OCI-LY1 (cell line): ENCODE results near the gene FAM222A.

Experiments used
- H2AFZ ChIP-seq: fragments of 200-600 bp; sonication (generic), shearing (Covaris generic); 2 replicates; pipeline ENCODE4 v1.6.0; 2014; ENCODE audit warnings: antibody characterized with exemption, mild to moderate bottlenecking, low read length
- H3F3A ChIP-seq: fragments of 200-600 bp; sonication (generic), shearing (Covaris generic); 2 replicates; pipeline ENCODE4 v1.6.0; 2014; ENCODE audit warnings: mild to moderate bottlenecking, antibody characterized with exemption, low read length, moderate library complexity; ENCODE audit not compliant: insufficient read depth
- H3K27ac ChIP-seq: fragments of 200-600 bp; sonication (generic); 2 replicates; pipeline ENCODE4 v1.5.1; 2014; ENCODE audit warnings: low read length, mixed run types, mild to moderate bottlenecking, low read depth; ENCODE audit not compliant: poor library complexity, severe bottlenecking
- H3K27me3 ChIP-seq: fragments of 200-600 bp; sonication (generic); 2 replicates; pipeline ENCODE4 v1.6.0; 2014; ENCODE audit warnings: antibody characterized with exemption, mild to moderate bottlenecking, low read length, moderate library complexity; ENCODE audit not compliant: insufficient read depth
- H3K36me3 ChIP-seq: fragments of 200-600 bp; sonication (generic); 2 replicates; pipeline ENCODE4 v1.6.1; 2014; ENCODE audit warnings: mild to moderate bottlenecking, antibody characterized with exemption, low read length, moderate library complexity, mixed read lengths; ENCODE audit not compliant: insufficient read depth
- H3K4me1 ChIP-seq: fragments of 200-600 bp; sonication (generic); 2 replicates; pipeline ENCODE4 v1.5.1; 2014; ENCODE audit warnings: mild to moderate bottlenecking, low read length, moderate library complexity; ENCODE audit not compliant: insufficient read depth, severe bottlenecking
- H3K4me2 ChIP-seq: fragments of 200-600 bp; sonication (generic), shearing (Covaris generic); 2 replicates; pipeline ENCODE4 v1.6.1; 2014; ENCODE audit warnings: low read length
- H3K4me3 ChIP-seq: fragments of 200-600 bp; sonication (generic); 2 replicates; pipeline ENCODE4 v1.5.1; 2014; ENCODE audit warnings: low read length, low read depth, mild to moderate bottlenecking, mixed read lengths; ENCODE audit not compliant: poor library complexity, severe bottlenecking
- H3K79me2 ChIP-seq: fragments of 200-600 bp; shearing (Covaris generic); 2 replicates; pipeline ENCODE4 v1.6.1; 2016; ENCODE audit warnings: mixed run types, low read length, mixed read lengths; ENCODE audit not compliant: insufficient read depth
- H3K9ac ChIP-seq: fragments of 200-600 bp; sonication (generic), shearing (Covaris generic); 2 replicates; pipeline ENCODE4 v1.6.1; 2014; ENCODE audit warnings: mild to moderate bottlenecking, low read length, mixed read lengths
- H3K9me2 ChIP-seq: fragments of 200-600 bp; sonication (generic), shearing (Covaris generic); 2 replicates; pipeline ENCODE4 v1.6.1; 2014; ENCODE audit warnings: low read depth, mild to moderate bottlenecking, low read length, mixed read lengths
- H3K9me3 ChIP-seq: fragments of 200-600 bp; shearing (Covaris generic); 2 replicates; pipeline ENCODE4 v1.6.1; 2014; ENCODE audit warnings: low read length, mixed read lengths
- H4K20me1 ChIP-seq: fragments of 200-600 bp; sonication (generic), shearing (Covaris generic); 2 replicates; pipeline ENCODE4 v1.6.0; 2016; ENCODE audit warnings: mild to moderate bottlenecking, low read length; ENCODE audit not compliant: insufficient read depth
- CTCF ChIP-seq: fragments of 200-600 bp; sonication (generic), shearing (Covaris generic); IDR thresholded peaks from 2 replicates; pipeline ENCODE4 v1.5.1; 2017; ENCODE audit warnings: mild to moderate bottlenecking, antibody characterized with exemption, low read length, moderate library complexity, mixed read lengths
- EZH2 ChIP-seq: fragments of 200-600 bp; sonication (generic), shearing (Covaris generic); IDR thresholded peaks from 2 replicates; pipeline ENCODE4 v1.8.0; 2017; ENCODE audit warnings: borderline replicate concordance, mixed run types, mild to moderate bottlenecking, antibody characterized with exemption, low read length, moderate library complexity, mixed read lengths

The FAM222A gene

DNA sequence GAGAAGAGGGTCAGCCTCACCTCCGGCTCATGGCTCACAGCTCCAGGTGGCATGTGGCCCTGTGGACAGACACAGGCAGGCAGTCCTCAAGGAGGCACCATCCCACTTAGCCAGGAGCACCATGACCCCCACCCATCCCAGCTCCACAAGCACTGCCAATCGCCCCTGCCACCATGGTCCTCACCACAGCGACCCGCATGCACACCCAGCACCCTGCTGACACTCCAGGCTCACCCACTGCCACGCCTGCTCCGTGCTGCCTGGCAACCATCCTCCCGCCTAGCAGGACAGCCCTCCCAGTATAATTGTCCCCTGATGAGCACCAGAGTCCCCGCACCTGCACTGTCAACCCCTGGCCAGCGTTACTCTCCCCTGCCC lies 68.7 kb downstream of the FAM222A start:
- no peak overlapping the region for H3K4me3 ChIP-seq
- H3K9me3 ChIP-seq = no peaks in the 10 kb centered on the region
- no peaks in the 10 kb centered on the region for H3K27me3 ChIP-seq

GRCh38 chr12:109783135-109783964 lies 69.7 kb downstream of the FAM222A start:
- H3K4me2 ChIP-seq = no peak overlapping the region
- TF ChIP-seq CTCF (no peak), EZH2 (no peak)
- no peaks in the 10 kb centered on the region for H3F3A ChIP-seq
- H3K79me2 ChIP-seq = no peaks in the 10 kb centered on the region
- H3K4me3 ChIP-seq = no peak overlapping the region
- no peak overlapping the region for H3K27ac ChIP-seq
- H3K4me1 ChIP-seq = no peaks in the 10 kb centered on the region
- H3K9ac ChIP-seq = no peak overlapping the region
- H2AFZ ChIP-seq = no peak overlapping the region
- H4K20me1 ChIP-seq = no peaks in the 10 kb centered on the region
- H3K36me3 ChIP-seq = no peaks in the 10 kb centered on the region
- no peaks in the 10 kb centered on the region for H3K9me2 ChIP-seq
- H3K27me3 ChIP-seq = no peaks in the 10 kb centered on the region
- no peaks in the 10 kb centered on the region for H3K9me3 ChIP-seq

More for the DNA sequence above, 68.7 kb downstream of the FAM222A start:
- Histone ChIP-seq H3K79me2 (no peaks in the 10 kb centered on the region), H3K36me3 (no peaks in the 10 kb centered on the region), H3K27ac (no peak overlapping the region), H3F3A (no peaks in the 10 kb centered on the region), H3K9ac (no peak overlapping the region), H3K4me1 (peaks cover 5% of the 10 kb centered on the region), H3K4me2 (no peak overlapping the region), H4K20me1 (no peaks in the 10 kb centered on the region), H2AFZ (no peak overlapping the region), H3K9me2 (no peaks in the 10 kb centered on the region)
- TF ChIP-seq EZH2 (no peak), CTCF (no peak)

- H3K4me1 ChIP-seq = no peaks in the 10 kb centered on the region
- H2AFZ ChIP-seq = no peak overlapping the region
- no peaks in the 10 kb centered on the region for H3K27me3 ChIP-seq
- H4K20me1 ChIP-seq = no peaks in the 10 kb centered on the region
- no peaks in the 10 kb centered on the region for H3K36me3 ChIP-seq
- no peaks in the 10 kb centered on the region for H3K9me2 ChIP-seq
- no peak for TF ChIP-seq EZH2
- no peak for TF ChIP-seq CTCF
- no peak overlapping the region for H3K4me3 ChIP-seq
- no peak overlapping the region for H3K27ac ChIP-seq
- no peak overlapping the region for H3K9ac ChIP-seq
- no peaks in the 10 kb centered on the region for H3K79me2 ChIP-seq
- H3K9me3 ChIP-seq = no peaks in the 10 kb centered on the region
- H3F3A ChIP-seq = no peaks in the 10 kb centered on the region
- H3K4me2 ChIP-seq = no peak overlapping the region
Observed at GRCh38 chr12:109783965-109784244, 70.3 kb downstream of the FAM222A start.
